H9 (cell line): ENCODE results near the gene CES1. TPM values are rescaled to one million over a fixed set of nuclear protein-coding genes. Genes with fewer than 3 reads are reported as not detected.

Experiments
- DNase-seq: peaks from one replicate; pipeline ENCODE4 v3.0.0-alpha.2; 2017
- H2AFZ ChIP-seq: one replicate; pipeline ENCODE4 v1.6.1; 2013; ENCODE audit warnings: mild to moderate bottlenecking, low read length, control low read depth, moderate library complexity
- H2AK5ac ChIP-seq: 2 replicates; pipeline ENCODE4 v1.6.1; 2013; ENCODE audit warnings: low read length, control low read depth, mixed read lengths; ENCODE audit not compliant: insufficient read length
- H2BK120ac ChIP-seq: one replicate; pipeline ENCODE4 v1.6.1; 2013; ENCODE audit warnings: low read depth, mild to moderate bottlenecking, low read length, control low read depth, inconsistent platforms; ENCODE audit not compliant: poor library complexity, severe bottlenecking
- H2BK12ac ChIP-seq: 2 replicates; pipeline ENCODE4 v1.6.1; 2013; ENCODE audit warnings: low read length, control low read depth, mixed read lengths, low read depth; ENCODE audit not compliant: insufficient read length
- H2BK15ac ChIP-seq: 2 replicates; pipeline ENCODE4 v1.6.1; 2013; ENCODE audit warnings: low read depth, low read length, control low read depth
- H2BK20ac ChIP-seq: one replicate; pipeline ENCODE4 v1.6.1; 2013; ENCODE audit warnings: low read depth, mild to moderate bottlenecking, low read length, control low read depth, inconsistent platforms; ENCODE audit not compliant: poor library complexity, severe bottlenecking
- H2BK5ac ChIP-seq: 2 replicates; pipeline ENCODE4 v1.6.1; 2013; ENCODE audit warnings: low read length, control low read depth, mixed read lengths; ENCODE audit not compliant: insufficient read length
- H3K14ac ChIP-seq: 2 replicates; pipeline ENCODE4 v1.6.1; 2013; ENCODE audit warnings: low read length, control low read depth; ENCODE audit not compliant: insufficient read depth
- H3K18ac ChIP-seq: 2 replicates; pipeline ENCODE4 v1.6.1; 2013; ENCODE audit warnings: low read depth, mild to moderate bottlenecking, mixed read lengths, low read length, control low read depth; ENCODE audit not compliant: insufficient read length
- H3K23ac ChIP-seq: 2 replicates; pipeline ENCODE4 v1.6.1; 2013; ENCODE audit warnings: low read length, control low read depth, mixed read lengths, low read depth; ENCODE audit not compliant: insufficient read length
- H3K23me2 ChIP-seq: 2 replicates; pipeline ENCODE4 v1.6.1; 2013; ENCODE audit warnings: low read depth, mild to moderate bottlenecking, mixed read lengths, low read length, control low read depth; ENCODE audit not compliant: insufficient read length, poor library complexity, severe bottlenecking
- H3K27ac ChIP-seq: 2 replicates; pipeline ENCODE4 v1.5.1; 2013; ENCODE audit warnings: low read length, control low read depth, mixed read lengths, low read depth; ENCODE audit not compliant: insufficient read length
- H3K27me3 ChIP-seq: 2 replicates; pipeline ENCODE4 v1.6.1; 2013; ENCODE audit warnings: low read length, control low read depth, inconsistent platforms; ENCODE audit not compliant: insufficient read depth
- H3K4ac ChIP-seq: 2 replicates; pipeline ENCODE4 v1.6.1; 2013; ENCODE audit warnings: low read depth, mild to moderate bottlenecking, control low read depth, inconsistent platforms, low read length, moderate library complexity
- H3K4me1 ChIP-seq: 2 replicates; pipeline ENCODE4 v1.6.1; 2013; ENCODE audit warnings: low read length, control low read depth, inconsistent platforms; ENCODE audit not compliant: insufficient read depth
- H3K4me2 ChIP-seq: 2 replicates; pipeline ENCODE4 v1.6.1; 2013; ENCODE audit warnings: low read length, control low read depth, mixed read lengths; ENCODE audit not compliant: insufficient read length, insufficient read depth
- H3K56ac ChIP-seq: 2 replicates; pipeline ENCODE4 v1.6.1; 2013; ENCODE audit warnings: low read depth, mild to moderate bottlenecking, mixed read lengths, low read length, control low read depth; ENCODE audit not compliant: insufficient read length
- H3K79me1 ChIP-seq: 2 replicates; pipeline ENCODE4 v1.6.1; 2013; ENCODE audit warnings: low read depth, mild to moderate bottlenecking, moderate library complexity, low read length, control low read depth, inconsistent platforms; ENCODE audit not compliant: insufficient read depth, poor library complexity, severe bottlenecking
- H3K79me2 ChIP-seq: 2 replicates; pipeline ENCODE4 v1.6.1; 2013; ENCODE audit warnings: low read length, control low read depth, inconsistent platforms; ENCODE audit not compliant: insufficient read depth
- H3K9ac ChIP-seq: 2 replicates; pipeline ENCODE4 v1.6.1; 2013; ENCODE audit warnings: low read length, control low read depth, mixed read lengths; ENCODE audit not compliant: insufficient read length; ENCODE audit errors: extremely low read depth
- H3K9me3 ChIP-seq: one replicate; pipeline ENCODE4 v1.6.1; 2013; ENCODE audit warnings: low read depth, low read length, inconsistent platforms; ENCODE audit not compliant: control insufficient read depth
- H3T11ph ChIP-seq: one replicate; pipeline ENCODE4 v1.6.1; 2013; ENCODE audit warnings: mild to moderate bottlenecking, low read length, control low read depth, inconsistent platforms
- H4K20me1 ChIP-seq: one replicate; pipeline ENCODE4 v1.6.1; 2013; ENCODE audit not compliant: control insufficient read depth, insufficient read length, insufficient read depth
- H4K5ac ChIP-seq: 2 replicates; pipeline ENCODE4 v1.6.1; 2013; ENCODE audit warnings: low read depth, mild to moderate bottlenecking, mixed read lengths, low read length, control low read depth; ENCODE audit not compliant: insufficient read length
- H4K8ac ChIP-seq: replicated peaks from 2 replicates; pipeline ENCODE4 v1.6.1; 2013; ENCODE audit warnings: low read length, control low read depth, mixed read lengths, low read depth; ENCODE audit not compliant: insufficient read length
- H4K91ac ChIP-seq: 2 replicates; pipeline ENCODE4 v1.6.1; 2013; ENCODE audit warnings: low read depth, mild to moderate bottlenecking, moderate library complexity, mixed read lengths, low read length, control low read depth; ENCODE audit not compliant: insufficient read length
- H3K27ac Mint-ChIP-seq, 3 experiments: 2 replicates in 2 of 3; 3 replicates in 1 of 3; pipeline ENCODE4 v1.8.0; 2020 to 2021; ENCODE audit warnings: mixed read lengths in 3 of 3, mild to moderate bottlenecking in 1 of 3, moderate library complexity in 1 of 3
- H3K27me3 Mint-ChIP-seq: 2 replicates; pipeline ENCODE4 v1.8.0; 2021; ENCODE audit warnings: low read depth, mild to moderate bottlenecking, moderate library complexity, mixed read lengths
- H3K36me3 Mint-ChIP-seq, 3 experiments: 2 replicates in 2 of 3; 3 replicates in 1 of 3; pipeline ENCODE4 v1.8.0; 2020 to 2021; ENCODE audit warnings: low read depth in 3 of 3, mixed read lengths in 3 of 3; ENCODE audit not compliant: insufficient read depth in 1 of 3
- H3K4me1 Mint-ChIP-seq, 2 experiments: 2 replicates each; pipeline ENCODE4 v1.8.0; 2020; ENCODE audit warnings: mixed read lengths in 2 of 2
- H3K4me3 Mint-ChIP-seq, 2 experiments: 2 replicates in 1 of 2; 3 replicates in 1 of 2; pipeline ENCODE4 v1.8.0; 2020 to 2021; ENCODE audit warnings: mild to moderate bottlenecking in 2 of 2, mixed read lengths in 2 of 2, moderate library complexity in 1 of 2
- H3K9me3 Mint-ChIP-seq, 2 experiments: 2 replicates in 1 of 2; 3 replicates in 1 of 2; pipeline ENCODE4 v1.8.0; 2020; ENCODE audit warnings: mild to moderate bottlenecking in 2 of 2, mixed read lengths in 2 of 2, moderate library complexity in 1 of 2
- CTCF ChIP-seq: fragments of 200-600 bp; sonication (generic); conservative IDR thresholded peaks from 3 replicates; pipeline ENCODE4 v1.8.0; 2021; ENCODE audit warnings: antibody characterized with exemption, mild to moderate bottlenecking
- WGBS: extraction: QIAGEN DNeasy Blood & Tissue Kit; methylation state at CpG from one replicate; pipeline ENCODE4 v1.1.7; 2013; ENCODE audit warnings: missing lambda C conversion rate, low lambda C conversion rate, mixed read lengths; ENCODE audit not compliant: insufficient read length; ENCODE audit errors: extremely low coverage; 5-methylcytosine and 5-hydroxymethylcytosine counted together
- total RNA-seq: library from RNA; stranded (reverse); gene quantifications from 2 replicates; pipeline ENCODE4 v1.2.1, GENCODE V29; 2021

CES1 gene
- total RNA-seq, 1 experiment from 2014 or later, result not detected

- no peak overlapping the region for H2BK15ac ChIP-seq
- no peaks in the 10 kb centered on the region for H3K23me2 ChIP-seq
- H3K4me1 ChIP-seq, result no peaks in the 10 kb centered on the region
- no peaks in the 10 kb centered on the region for H3K79me2 ChIP-seq
- no peak overlapping the region for H3T11ph ChIP-seq
- no peak overlapping the region for H2BK120ac ChIP-seq
- no peak overlapping the region for H4K5ac ChIP-seq
- H3K18ac ChIP-seq, result no peak overlapping the region
- no peak overlapping the region for H3K14ac ChIP-seq
- TF ChIP-seq CTCF, result no peak
- no peak overlapping the region for H4K8ac ChIP-seq
- H2BK20ac ChIP-seq, result no peak overlapping the region
- no peak overlapping the region for H2BK5ac ChIP-seq
- no peak overlapping the region for H4K91ac ChIP-seq
- no peak overlapping the region for H2AFZ ChIP-seq
- Mint-ChIP-seq H3K36me3 (no peaks in the 10 kb centered on the region), H3K4me1 (no peaks in the 10 kb centered on the region), H3K4me3 (no peak overlapping the region), H3K27ac (peak overlapping the region in 1 of 3 experiments; percentile 82; a peak in 1 of 7 replicates), H3K27me3 (peaks cover 27% of the 10 kb centered on the region), H3K9me3 (no peaks in the 10 kb centered on the region)
- H3K27ac ChIP-seq, result no peak overlapping the region
- DNase-seq, result no peak
- no peaks in the 10 kb centered on the region for H4K20me1 ChIP-seq
- no peak overlapping the region for H2BK12ac ChIP-seq
- WGBS, result no CpG with 5 or more reads among the region's 14 CpGs
- no peak overlapping the region for H2AK5ac ChIP-seq
- H3K56ac ChIP-seq, result no peak overlapping the region
- H3K9me3 ChIP-seq, result no peaks in the 10 kb centered on the region
- H3K27me3 ChIP-seq, result no peaks in the 10 kb centered on the region
- no peak overlapping the region for H3K4me2 ChIP-seq
- H3K9ac ChIP-seq, result no peak overlapping the region
- H3K79me1 ChIP-seq, result no peaks in the 10 kb centered on the region
- no peak overlapping the region for H3K4ac ChIP-seq
- no peak overlapping the region for H3K23ac ChIP-seq
These were observed 58.9 kb downstream of the CES1 start for GRCh38 chr16:55773859-55774549.
